ENCODE measurements around the gene MUL1. TPM values are rescaled to one million over a fixed set of nuclear protein-coding genes. Genes with fewer than 3 reads are reported as not detected.

Gene MUL1
- total RNA-seq, 1 experiment from 2014 or later: 24.7 TPM

- Histone ChIP-seq H4K20me1 (ENCODE audit: insufficient read depth) (no peaks in the 10 kb centered on the region), H3K9me3 (ENCODE audit: control insufficient read depth in 1 of 2, insufficient read depth in 1 of 2, low read depth in 1 of 2, low read length in 2 of 2) (no peaks in the 10 kb centered on the region), H3K27me3 (ENCODE audit: insufficient read depth, low read length) (no peaks in the 10 kb centered on the region), H3K36me3 (ENCODE audit: control insufficient read depth in 1 of 2, insufficient read depth in 2 of 2, low read length in 2 of 2) (no peaks in the 10 kb centered on the region), H3K4me1 (ENCODE audit: control insufficient read depth in 1 of 2, insufficient read depth in 2 of 2, low read length in 2 of 2) (no peaks in the 10 kb centered on the region), H3K79me2 (ENCODE audit: insufficient read depth, low read length) (no peaks in the 10 kb centered on the region), H3K4me2 (ENCODE audit: low read length) (no peak overlapping the region), H3K4me3 (replicated peaks in 1 of 2; ENCODE audit: low read depth in 1 of 2, low read length in 2 of 2) (no peak overlapping the region), H3K9ac (ENCODE audit: low read length) (no peak overlapping the region), H3K27ac (ENCODE audit: low read depth, low read length) (no peak overlapping the region), H2AFZ (ENCODE audit: low read depth, low read length, poor library complexity, severe bottlenecking) (no peak overlapping the region), H3K9me2 (ENCODE audit: insufficient read depth) (no peaks in the 10 kb centered on the region)
- ATAC-seq (no peak), DNase-seq (ENCODE audit: low read depth, low spot score) (no peak)
- intact Hi-C loops (cut with micrococcal nuclease): no loop called here
- ChIA-PET POLR2A (no interaction called here), CTCF (interaction anchor here (1.4 kb wide), 1 partner anchor 94 kb away, joined by 3 read pairs; the partner anchor contains the start of gene PINK1), RAD21 (ENCODE audit: low non-redundant PET in 1 of 2, low total read pairs in 2 of 2, uncharacterized antibody in 2 of 2, unreplicated experiment in 2 of 2) (no interaction called here)
- BruUV-seq (replicated peaks): no TSS peak
- TF ChIP-seq SP1 (IDR thresholded peaks at IDR 0.05; ENCODE audit: low read depth) (no peak), EGR1 (IDR thresholded peaks at IDR 0.05; ENCODE audit: low read depth) (no peak), RAD21 (IDR thresholded peaks at IDR 0.05; ENCODE audit: low read depth) (no peak), EZH2 (IDR thresholded peaks at IDR 0.05) (no peak), ELF1 (IDR thresholded peaks at IDR 0.05; ENCODE audit: borderline replicate concordance, low read depth) (no peak), JUND (IDR thresholded peaks at IDR 0.05) (no peak), TCF7L2 (IDR thresholded peaks at IDR 0.05; ENCODE audit: borderline replicate concordance, extremely low read depth, insufficient read depth, insufficient read length) (no peak), POLR2A (IDR thresholded peaks at IDR 0.05; ENCODE audit: borderline replicate concordance, extremely low read depth, insufficient read depth, insufficient read length) (no peak), CTCF (IDR thresholded peaks at IDR 0.05 in 2 of 3, conservative IDR thresholded peaks at IDR 0.05 in 1 of 3; ENCODE audit: borderline replicate concordance in 1 of 3, insufficient read depth in 1 of 3, low read depth in 2 of 3, low read length in 2 of 3) (no peak), SRF (IDR thresholded peaks at IDR 0.05; ENCODE audit: low read depth) (no peak), ZFX (IDR thresholded peaks at IDR 0.05) (no peak), ZNF274 (IDR thresholded peaks at IDR 0.05; ENCODE audit: low read depth, low read length) (no peak), FOSL1 (IDR thresholded peaks at IDR 0.05; ENCODE audit: low read depth) (no peak), POLR2AphosphoS5 (IDR thresholded peaks at IDR 0.05; ENCODE audit: low read depth, low read length) (no peak)
- TF ChIP-seq, protein P1, sequence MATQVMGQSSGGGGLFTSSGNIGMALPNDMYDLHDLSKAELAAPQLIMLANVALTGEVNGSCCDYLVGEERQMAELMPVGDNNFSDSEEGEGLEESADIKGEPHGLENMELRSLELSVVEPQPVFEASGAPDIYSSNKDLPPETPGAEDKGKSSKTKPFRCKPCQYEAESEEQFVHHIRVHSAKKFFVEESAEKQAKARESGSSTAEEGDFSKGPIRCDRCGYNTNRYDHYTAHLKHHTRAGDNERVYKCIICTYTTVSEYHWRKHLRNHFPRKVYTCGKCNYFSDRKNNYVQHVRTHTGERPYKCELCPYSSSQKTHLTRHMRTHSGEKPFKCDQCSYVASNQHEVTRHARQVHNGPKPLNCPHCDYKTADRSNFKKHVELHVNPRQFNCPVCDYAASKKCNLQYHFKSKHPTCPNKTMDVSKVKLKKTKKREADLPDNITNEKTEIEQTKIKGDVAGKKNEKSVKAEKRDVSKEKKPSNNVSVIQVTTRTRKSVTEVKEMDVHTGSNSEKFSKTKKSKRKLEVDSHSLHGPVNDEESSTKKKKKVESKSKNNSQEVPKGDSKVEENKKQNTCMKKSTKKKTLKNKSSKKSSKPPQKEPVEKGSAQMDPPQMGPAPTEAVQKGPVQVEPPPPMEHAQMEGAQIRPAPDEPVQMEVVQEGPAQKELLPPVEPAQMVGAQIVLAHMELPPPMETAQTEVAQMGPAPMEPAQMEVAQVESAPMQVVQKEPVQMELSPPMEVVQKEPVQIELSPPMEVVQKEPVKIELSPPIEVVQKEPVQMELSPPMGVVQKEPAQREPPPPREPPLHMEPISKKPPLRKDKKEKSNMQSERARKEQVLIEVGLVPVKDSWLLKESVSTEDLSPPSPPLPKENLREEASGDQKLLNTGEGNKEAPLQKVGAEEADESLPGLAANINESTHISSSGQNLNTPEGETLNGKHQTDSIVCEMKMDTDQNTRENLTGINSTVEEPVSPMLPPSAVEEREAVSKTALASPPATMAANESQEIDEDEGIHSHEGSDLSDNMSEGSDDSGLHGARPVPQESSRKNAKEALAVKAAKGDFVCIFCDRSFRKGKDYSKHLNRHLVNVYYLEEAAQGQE (IDR thresholded peaks at IDR 0.05; ENCODE audit: low read depth): no peak
- TF ChIP-seq, protein P2, sequence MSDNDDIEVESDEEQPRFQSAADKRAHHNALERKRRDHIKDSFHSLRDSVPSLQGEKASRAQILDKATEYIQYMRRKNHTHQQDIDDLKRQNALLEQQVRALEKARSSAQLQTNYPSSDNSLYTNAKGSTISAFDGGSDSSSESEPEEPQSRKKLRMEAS (IDR thresholded peaks at IDR 0.05): no peak
- TF ChIP-seq, protein P3, sequence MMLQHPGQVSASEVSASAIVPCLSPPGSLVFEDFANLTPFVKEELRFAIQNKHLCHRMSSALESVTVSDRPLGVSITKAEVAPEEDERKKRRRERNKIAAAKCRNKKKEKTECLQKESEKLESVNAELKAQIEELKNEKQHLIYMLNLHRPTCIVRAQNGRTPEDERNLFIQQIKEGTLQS (IDR thresholded peaks at IDR 0.05): no peak
- TF ChIP-seq, protein P4, sequence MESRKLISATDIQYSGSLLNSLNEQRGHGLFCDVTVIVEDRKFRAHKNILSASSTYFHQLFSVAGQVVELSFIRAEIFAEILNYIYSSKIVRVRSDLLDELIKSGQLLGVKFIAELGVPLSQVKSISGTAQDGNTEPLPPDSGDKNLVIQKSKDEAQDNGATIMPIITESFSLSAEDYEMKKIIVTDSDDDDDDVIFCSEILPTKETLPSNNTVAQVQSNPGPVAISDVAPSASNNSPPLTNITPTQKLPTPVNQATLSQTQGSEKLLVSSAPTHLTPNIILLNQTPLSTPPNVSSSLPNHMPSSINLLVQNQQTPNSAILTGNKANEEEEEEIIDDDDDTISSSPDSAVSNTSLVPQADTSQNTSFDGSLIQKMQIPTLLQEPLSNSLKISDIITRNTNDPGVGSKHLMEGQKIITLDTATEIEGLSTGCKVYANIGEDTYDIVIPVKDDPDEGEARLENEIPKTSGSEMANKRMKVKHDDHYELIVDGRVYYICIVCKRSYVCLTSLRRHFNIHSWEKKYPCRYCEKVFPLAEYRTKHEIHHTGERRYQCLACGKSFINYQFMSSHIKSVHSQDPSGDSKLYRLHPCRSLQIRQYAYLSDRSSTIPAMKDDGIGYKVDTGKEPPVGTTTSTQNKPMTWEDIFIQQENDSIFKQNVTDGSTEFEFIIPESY (IDR thresholded peaks at IDR 0.05; ENCODE audit: extremely low read depth, insufficient replicate concordance, low read length): no peak
Observed at GRCh38 chr1:20538760-20539551, 31.0 kb upstream of the MUL1 start.
